Thoracic aorta (tissue), 2 donors: ENCODE measurements around the gene CPSF3. TPM values are rescaled to one million over a fixed set of nuclear protein-coding genes. Genes with fewer than 3 reads are reported as not detected.

ENCODE experiments used
- ATAC-seq: fragments of 150-250 bp; one replicate; pipeline ENCODE4 v1.8.0; 2017; ENCODE audit warnings: low read depth; ENCODE audit not compliant: insufficient number of reproducible peaks, low FRiP score
- DNase-seq: peaks from one replicate; pipeline ENCODE4 v3.0.0-alpha.2; 2020; ENCODE audit warnings: low spot score
- H3K27ac ChIP-seq, 2 donors: fragments of 200-600 bp; sonication (generic); 1 replicate in 1 of 2; 2 replicates in 1 of 2; pipeline ENCODE4 v1.5.1; 2016; ENCODE audit warnings: mild to moderate bottlenecking in 2 of 2, moderate library complexity in 2 of 2
- H3K27me3 ChIP-seq: fragments of 200-600 bp; sonication (generic); replicated peaks from 2 replicates; pipeline ENCODE4 v1.6.0; 2016; ENCODE audit warnings: mild to moderate bottlenecking; ENCODE audit not compliant: insufficient read depth
- H3K36me3 ChIP-seq: fragments of 200-600 bp; sonication (generic); one replicate; pipeline ENCODE4 v1.5.1; 2016
- H3K4me1 ChIP-seq, 2 donors: fragments of 200-600 bp; sonication (generic); 1 replicate in 1 of 2; 2 replicates in 1 of 2; pipeline versions ENCODE4 v1.5.1 to v1.6.0; 2016; ENCODE audit warnings: low read depth in 2 of 2, mild to moderate bottlenecking in 1 of 2; ENCODE audit not compliant: control insufficient read depth in 1 of 2
- H3K4me3 ChIP-seq: fragments of 200-600 bp; sonication (generic); 2 replicates; pipeline ENCODE4 v1.5.1; 2016; ENCODE audit warnings: mild to moderate bottlenecking
- H3K9me3 ChIP-seq: fragments of 200-600 bp; sonication (generic); 2 replicates; pipeline ENCODE4 v1.5.1; 2016
- total RNA-seq, 2 donors: library from RNA; depleted of rRNA; stranded (reverse); fragments of >200 nt; gene quantifications; one replicate each; pipeline versions ENCODE4 v1.1.0 to v1.2.3, GENCODE V29; 2016
- TF ChIP-seq, protein P1 (sequence below): fragments of 200-600 bp; sonication (generic); IDR thresholded peaks from one replicate; pipeline ENCODE4 v1.5.1; 2019; ENCODE audit warnings: antibody characterized with exemption

Gene CPSF3
- total RNA-seq, 2 donors from 2014 or later = 13.1 to 18.9 TPM

DNA sequence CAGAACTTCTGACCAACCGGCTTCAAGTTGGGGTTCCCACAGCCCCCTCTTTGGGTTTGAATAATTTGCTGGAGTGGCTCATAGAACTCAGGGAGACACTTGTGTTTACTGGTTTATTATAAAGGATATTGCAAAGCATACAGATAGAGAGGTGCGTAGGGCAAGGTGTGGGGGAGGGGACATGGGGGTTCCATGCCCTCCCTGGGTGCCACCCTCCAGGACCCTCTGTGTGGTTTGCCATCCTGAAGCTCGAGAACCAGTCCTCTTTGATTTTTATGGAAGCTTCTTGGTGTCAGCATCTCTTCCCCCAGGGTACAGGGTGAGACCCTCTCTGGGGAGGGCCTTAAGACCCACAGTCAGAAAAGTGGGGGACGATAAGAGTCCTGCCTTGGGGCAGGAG, 38.9 kb upstream of the CPSF3 start:
- ATAC-seq = no peak
- Histone ChIP-seq H3K4me3 (no peak overlapping the region), H3K27me3 (no peaks in the 10 kb centered on the region), H3K9me3 (no peaks in the 10 kb centered on the region), H3K27ac (no peak overlapping the region), H3K36me3 (peaks cover 49% of the 10 kb centered on the region), H3K4me1 (peaks cover 3 to 18% of the 10 kb centered on the region in 2 donors)
- no peak for DNase-seq
- TF ChIP-seq, protein P1, sequence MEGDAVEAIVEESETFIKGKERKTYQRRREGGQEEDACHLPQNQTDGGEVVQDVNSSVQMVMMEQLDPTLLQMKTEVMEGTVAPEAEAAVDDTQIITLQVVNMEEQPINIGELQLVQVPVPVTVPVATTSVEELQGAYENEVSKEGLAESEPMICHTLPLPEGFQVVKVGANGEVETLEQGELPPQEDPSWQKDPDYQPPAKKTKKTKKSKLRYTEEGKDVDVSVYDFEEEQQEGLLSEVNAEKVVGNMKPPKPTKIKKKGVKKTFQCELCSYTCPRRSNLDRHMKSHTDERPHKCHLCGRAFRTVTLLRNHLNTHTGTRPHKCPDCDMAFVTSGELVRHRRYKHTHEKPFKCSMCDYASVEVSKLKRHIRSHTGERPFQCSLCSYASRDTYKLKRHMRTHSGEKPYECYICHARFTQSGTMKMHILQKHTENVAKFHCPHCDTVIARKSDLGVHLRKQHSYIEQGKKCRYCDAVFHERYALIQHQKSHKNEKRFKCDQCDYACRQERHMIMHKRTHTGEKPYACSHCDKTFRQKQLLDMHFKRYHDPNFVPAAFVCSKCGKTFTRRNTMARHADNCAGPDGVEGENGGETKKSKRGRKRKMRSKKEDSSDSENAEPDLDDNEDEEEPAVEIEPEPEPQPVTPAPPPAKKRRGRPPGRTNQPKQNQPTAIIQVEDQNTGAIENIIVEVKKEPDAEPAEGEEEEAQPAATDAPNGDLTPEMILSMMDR = no peak

DNA sequence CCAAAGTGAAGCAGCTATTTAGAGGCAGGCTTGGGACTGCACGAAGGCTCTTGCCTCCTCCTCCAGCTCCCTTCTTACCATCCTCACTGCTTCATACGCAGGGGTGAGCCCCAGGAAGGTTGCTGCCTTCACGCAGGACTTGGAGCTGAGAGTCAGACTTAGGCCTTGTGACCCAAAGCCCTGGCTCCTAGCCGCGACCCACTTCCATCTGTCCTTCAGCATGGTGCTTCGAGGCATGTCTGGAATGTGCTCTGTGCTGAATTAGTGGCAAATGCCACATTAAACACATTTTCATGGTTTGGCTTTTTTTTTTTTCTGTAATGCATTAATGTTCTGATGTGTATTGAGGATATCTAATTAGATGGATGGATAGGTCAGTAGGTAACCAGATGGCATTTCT, 37.6 kb upstream of the CPSF3 start:
- H3K36me3 ChIP-seq = peaks cover 61% of the 10 kb centered on the region
- peaks cover 3 to 13% of the 10 kb centered on the region in 2 donors for H3K4me1 ChIP-seq
- H3K27me3 ChIP-seq = no peaks in the 10 kb centered on the region
- TF ChIP-seq, protein P1 = no peak
- no peak overlapping the region for H3K4me3 ChIP-seq
- peak overlapping the region in 1 of 2 donors; percentile 9 for H3K27ac ChIP-seq
- no peak for DNase-seq
- ATAC-seq = no peak
- H3K9me3 ChIP-seq = no peaks in the 10 kb centered on the region

DNA sequence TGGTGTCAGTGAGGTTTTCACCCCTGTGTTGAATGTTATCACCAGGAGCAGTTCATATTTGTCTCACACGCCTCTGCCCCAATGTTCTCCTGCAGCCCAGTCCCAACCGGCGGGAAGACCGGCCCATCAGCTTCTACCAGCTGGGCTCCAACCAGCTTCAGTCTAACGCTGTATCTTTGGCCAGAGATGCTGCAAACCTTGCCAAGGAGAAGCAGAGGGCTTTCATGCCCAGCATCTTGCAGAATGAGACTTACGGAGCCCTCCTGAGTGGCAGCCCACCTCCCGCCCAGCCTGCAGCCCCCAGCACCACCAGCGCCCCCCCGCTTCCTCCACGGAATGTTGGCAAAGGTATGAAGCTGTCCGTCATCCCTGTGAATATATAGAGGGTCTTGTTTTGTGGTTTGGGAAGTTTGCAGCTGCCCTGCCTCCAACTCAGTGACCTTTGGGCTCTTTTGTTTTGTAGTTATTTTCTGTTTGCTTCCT, 35.2 kb upstream of the CPSF3 start:
- Histone ChIP-seq H3K27ac (no peak overlapping the region), H3K9me3 (no peaks in the 10 kb centered on the region), H3K36me3 (peaks cover 59% of the 10 kb centered on the region), H3K27me3 (no peaks in the 10 kb centered on the region), H3K4me1 (peaks cover 0 to 3% of the 10 kb centered on the region in 2 donors), H3K4me3 (no peak overlapping the region)
- DNase-seq (no peak), ATAC-seq (no peak)
- TF ChIP-seq, protein P1 = no peak

DNA sequence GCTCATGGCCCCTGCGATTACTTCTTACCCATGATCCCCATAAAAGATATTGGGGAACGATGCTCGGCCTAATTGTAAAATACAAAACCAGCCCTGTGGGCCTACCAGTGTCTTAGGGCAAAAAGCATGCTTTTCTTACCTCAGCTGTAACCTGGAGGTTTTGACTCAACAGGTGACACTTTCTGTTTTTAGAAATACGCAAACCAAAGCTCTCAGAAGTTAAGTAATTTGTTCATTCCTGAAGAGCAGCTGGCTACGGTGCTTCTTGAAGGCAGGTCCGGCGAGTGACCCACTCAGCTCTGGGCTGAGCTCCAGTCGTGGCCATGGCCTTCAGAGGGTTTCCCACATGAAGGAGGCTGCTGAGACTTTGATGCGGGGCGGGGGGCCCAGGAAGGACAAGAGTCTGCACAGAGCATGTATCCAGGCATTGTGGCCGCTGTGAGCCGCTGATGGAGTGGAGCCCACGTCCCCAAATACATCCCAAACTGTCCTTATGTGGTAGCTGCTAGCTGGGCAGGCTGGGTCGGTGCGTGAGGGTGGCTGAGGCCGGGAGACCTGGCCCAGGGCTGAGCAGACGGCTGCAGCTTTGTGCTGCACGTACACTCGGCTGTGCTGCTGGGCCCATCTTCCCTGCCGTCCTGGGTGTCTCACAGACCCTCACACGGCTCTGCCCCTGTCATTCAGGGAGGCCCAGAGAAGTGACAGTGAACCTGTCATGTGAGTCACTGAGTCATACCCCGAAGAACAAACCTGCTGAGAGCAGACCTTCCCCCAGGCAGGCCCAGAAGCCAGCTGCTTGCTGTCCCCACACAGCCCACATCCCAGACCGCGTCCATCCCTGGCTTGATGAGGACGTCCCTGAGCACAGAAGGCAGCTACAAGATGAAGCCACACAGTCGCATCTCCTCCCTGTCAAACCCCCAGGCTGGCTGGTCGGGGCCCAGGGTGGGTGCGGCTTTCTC, 34.2 kb upstream of the CPSF3 start:
- TF ChIP-seq, protein P1 = no peak
- peaks cover 56% of the 10 kb centered on the region for H3K36me3 ChIP-seq
- H3K27me3 ChIP-seq = no peaks in the 10 kb centered on the region
- peaks cover 0 to 3% of the 10 kb centered on the region in 2 donors for H3K4me1 ChIP-seq
- DNase-seq = no peak
- no peaks in the 10 kb centered on the region for H3K9me3 ChIP-seq
- H3K27ac ChIP-seq = no peak overlapping the region
- no peak overlapping the region for H3K4me3 ChIP-seq
- no peak for ATAC-seq

DNA sequence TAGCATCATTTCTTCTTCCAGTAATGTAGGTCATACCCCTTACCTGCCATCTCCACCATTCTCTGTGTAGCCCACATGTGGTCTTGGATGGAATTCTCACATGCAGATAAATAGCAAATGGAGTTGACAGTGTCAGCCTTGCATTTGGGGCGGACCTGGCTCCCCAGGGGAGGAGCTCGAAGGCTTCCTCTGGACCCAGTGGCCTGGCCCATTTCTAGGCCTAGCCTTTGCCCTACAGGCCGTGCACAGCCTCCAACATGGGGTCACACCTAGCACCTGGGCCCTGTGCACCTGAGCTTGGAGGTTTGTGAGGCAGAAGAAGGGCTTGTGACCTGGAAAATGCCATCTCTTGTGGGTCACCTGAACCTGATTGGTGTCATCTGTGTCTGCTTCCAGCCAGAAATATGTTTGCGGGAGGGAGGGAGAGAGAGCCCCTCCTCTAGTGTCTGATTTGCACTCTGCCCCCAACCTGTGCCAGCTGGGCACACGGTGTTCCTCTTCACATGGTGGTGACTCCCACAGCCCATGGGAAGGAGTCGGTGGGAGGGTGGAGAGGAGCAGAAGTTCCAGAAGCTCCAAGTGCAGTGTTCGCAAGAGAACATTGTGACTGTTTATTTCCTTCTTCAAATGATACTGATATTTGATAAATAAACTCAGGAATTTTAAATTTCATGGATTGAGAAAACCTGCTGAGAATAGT, 33.2 kb upstream of the CPSF3 start:
- peaks cover 60% of the 10 kb centered on the region for H3K36me3 ChIP-seq
- no peak for DNase-seq
- TF ChIP-seq, protein P1 = no peak
- H3K9me3 ChIP-seq = no peaks in the 10 kb centered on the region
- H3K27me3 ChIP-seq = no peaks in the 10 kb centered on the region
- no peak overlapping the region for H3K27ac ChIP-seq
- H3K4me3 ChIP-seq = no peak overlapping the region
- no peak for ATAC-seq
- H3K4me1 ChIP-seq = peaks cover 0 to 3% of the 10 kb centered on the region in 2 donors
